ENCODE data around the gene SIK3.
"Not testable (repeated sequence)": the region's sequence is repeated elsewhere in the genome, so short reads cannot be mapped to it uniquely, and the experiment has no call there.

Gene SIK3

GRCh38 chr11:117098269-117099232, at the start of gene SIK3:
SIK3 (minus strand) TSS chr11:117098428; CDS start chr11:117098415, 13 bp downstream.
- peak; percentile 96 for DNase-seq

GRCh38 chr11:117146521-117146920, 48.3 kb upstream of the SIK3 start:
- DNase-seq = no peak

GRCh38 chr11:117145393-117145761, 47.1 kb upstream of the SIK3 start:
- no peak for DNase-seq

GRCh38 chr11:117144477-117145392, 46.5 kb upstream of the SIK3 start:
- DNase-seq = peak; percentile 62

- DNase-seq = peak; percentile 98
Measured at GRCh38 chr11:117143871-117144476, 45.7 kb upstream of the SIK3 start, which contains the start of gene PAFAH1B2. PAFAH1B2 (plus strand) TSS chr11:117144287; CDS start chr11:117152448, 8,161 bp downstream.

GRCh38 chr11:117143390-117143789, 45.2 kb upstream of the SIK3 start:
- DNase-seq = peak; percentile 58

GRCh38 chr11:117137223-117138086, 39.2 kb upstream of the SIK3 start:
- not testable (repeated sequence) for DNase-seq

GRCh38 chr11:117134979-117135378, 36.8 kb upstream of the SIK3 start:
- not testable (repeated sequence) for DNase-seq

- no peak for DNase-seq
Measured at GRCh38 chr11:117134431-117134830, 36.2 kb upstream of the SIK3 start.

GRCh38 chr11:117130879-117131278, 32.7 kb upstream of the SIK3 start:
- DNase-seq = no peak

- DNase-seq = not testable (repeated sequence)
Measured at GRCh38 chr11:117130396-117130795, 32.2 kb upstream of the SIK3 start.

- no peak for DNase-seq
Measured at GRCh38 chr11:117128289-117128688, 30.1 kb upstream of the SIK3 start.

GRCh38 chr11:117127171-117127901, 29.1 kb upstream of the SIK3 start:
- DNase-seq = no peak

- DNase-seq = no peak
Measured at GRCh38 chr11:117126223-117126965, 28.2 kb upstream of the SIK3 start.

GRCh38 chr11:117122556-117122955, 24.3 kb upstream of the SIK3 start:
- DNase-seq = no peak

- no peak for DNase-seq
Measured at GRCh38 chr11:117121176-117121575, 22.9 kb upstream of the SIK3 start.

GRCh38 chr11:117117681-117118080, 19.5 kb upstream of the SIK3 start:
- DNase-seq = no peak

GRCh38 chr11:117112939-117113338, 14.7 kb upstream of the SIK3 start:
- not testable (repeated sequence) for DNase-seq

- not testable (repeated sequence) for DNase-seq
Measured at GRCh38 chr11:117112497-117112896, 14.3 kb upstream of the SIK3 start.

- no peak for DNase-seq
Measured at GRCh38 chr11:117110294-117110950, 12.2 kb upstream of the SIK3 start.

Measured in activated CD8-positive, alpha-beta memory T cell treated with anti-CD3 and anti-CD28 coated beads, Interleukin-2, amount 50 U/mL, for 48 hours (primary cell).